ENCODE results near the gene SAMD15. TPM values are rescaled to one million over a fixed set of nuclear protein-coding genes. Genes with fewer than 3 reads are reported as not detected.

The SAMD15 gene
- total and polyA plus RNA-seq, 2 donors (not counting 3 experiments of a cell fraction or from before 2014, with no cell fraction given): 0.10 to 1.1 TPM

- intact Hi-C loops (cut with micrococcal nuclease): no loop called here
- Histone ChIP-seq H3K4me2 (ENCODE audit: insufficient read depth, low read length) (no peak overlapping the region), H3K4me3 (replicated peaks in 1 of 3; ENCODE audit: insufficient read depth in 1 of 3, low read depth in 1 of 3, low read length in 3 of 3) (no peak overlapping the region), H3K9me3 (replicated peaks; ENCODE audit: control insufficient read depth, insufficient read depth, low read length) (no peaks in the 10 kb centered on the region), H3K4me1 (ENCODE audit: control insufficient read depth, extremely low read depth, insufficient read depth, low read length) (no peaks in the 10 kb centered on the region), H3K36me3 (ENCODE audit: control insufficient read depth in 2 of 2, extremely low read depth in 1 of 2, insufficient read depth in 2 of 2, low read length in 2 of 2) (peaks cover 8 to 10% of the 10 kb centered on the region in 2 experiments), H3K27me3 (ENCODE audit: control insufficient read depth in 2 of 2, insufficient read depth in 2 of 2, low read length in 2 of 2) (no peaks in the 10 kb centered on the region), H3K9ac (replicated peaks; ENCODE audit: extremely low read depth, insufficient read depth, low read length) (no peak overlapping the region), H4K20me1 (replicated peaks; ENCODE audit: control insufficient read depth, extremely low read depth, insufficient read depth, low read length) (no peaks in the 10 kb centered on the region), H3K27ac (ENCODE audit: insufficient read depth, low read depth, low read length) (no peak overlapping the region), H3K9me1 (replicated peaks; ENCODE audit: control insufficient read depth, extremely low read depth, insufficient read depth, low read length) (no peaks in the 10 kb centered on the region), H3K79me2 (ENCODE audit: control insufficient read depth, insufficient read depth, low read length) (no peaks in the 10 kb centered on the region), H2AFZ (ENCODE audit: low read depth, low read length) (no peak overlapping the region)
- TF ChIP-seq FOS (IDR thresholded peaks at IDR 0.05; ENCODE audit: borderline replicate concordance, insufficient read depth, low read length) (peak; percentile 35), POLR2A (IDR thresholded peaks at IDR 0.05; ENCODE audit: low read depth, low read length) (no peak), MYC (IDR thresholded peaks at IDR 0.05; ENCODE audit: low read depth, low read length) (no peak)
- ChIA-PET POLR2A (no interaction called here), CTCF (no interaction called here)
- BruUV-seq (replicated peaks): no TSS peak
- DNase-seq (ENCODE audit: low read depth, low spot score) (no peak), FAIRE-seq (peak; percentile 4)
- dilution Hi-C loops (cut with MboI; ENCODE audit: extremely low pct_ligation_motif_present, low sequenced_read_pairs): no loop called here
Measured at GRCh38 chr14:77436042-77436441, 58.9 kb downstream of the SAMD15 start.

- ChIA-PET POLR2A (interaction anchor here (0.7 kb wide), 1 partner anchor 13 kb away, joined by 4 read pairs; no protein-coding TSS in a partner anchor), CTCF (interaction anchor here (1.5 to 1.9 kb wide), 2 partner anchors 10 to 20 kb away, joined by 3 to 4 read pairs; no protein-coding TSS in a partner anchor)
- intact Hi-C loops (cut with micrococcal nuclease): no loop called here
- H3K4me3 ChIP-seq (replicated peaks in 1 of 3; ENCODE audit: insufficient read depth in 1 of 3, low read depth in 1 of 3, low read length in 3 of 3): no peak overlapping the region
- no peaks in the 10 kb centered on the region for H3K9me3 ChIP-seq (replicated peaks; ENCODE audit: control insufficient read depth, insufficient read depth, low read length)
- dilution Hi-C loops (cut with MboI; ENCODE audit: extremely low pct_ligation_motif_present, low sequenced_read_pairs): no loop called here
- no peaks in the 10 kb centered on the region for H3K27me3 ChIP-seq (ENCODE audit: control insufficient read depth in 2 of 2, insufficient read depth in 2 of 2, low read length in 2 of 2)
- no peaks in the 10 kb centered on the region for H3K4me1 ChIP-seq (ENCODE audit: control insufficient read depth, extremely low read depth, insufficient read depth, low read length)
- no peaks in the 10 kb centered on the region for H3K9me1 ChIP-seq (replicated peaks; ENCODE audit: control insufficient read depth, extremely low read depth, insufficient read depth, low read length)
- H3K9ac ChIP-seq (replicated peaks; ENCODE audit: extremely low read depth, insufficient read depth, low read length): no peak overlapping the region
- H2AFZ ChIP-seq (ENCODE audit: low read depth, low read length): no peak overlapping the region
- no peak for TF ChIP-seq GATA2 (IDR thresholded peaks at IDR 0.05; ENCODE audit: insufficient read depth, insufficient read length, low read depth, low read length)
- no peak for TF ChIP-seq POLR2A (IDR thresholded peaks at IDR 0.05; ENCODE audit: low read depth, low read length)
- no peak for TF ChIP-seq MYC (IDR thresholded peaks at IDR 0.05; ENCODE audit: low read depth, low read length)
- no peaks in the 10 kb centered on the region for H3K79me2 ChIP-seq (ENCODE audit: control insufficient read depth, insufficient read depth, low read length)
- H3K4me2 ChIP-seq (ENCODE audit: insufficient read depth, low read length): no peak overlapping the region
- no peaks in the 10 kb centered on the region for H4K20me1 ChIP-seq (replicated peaks; ENCODE audit: control insufficient read depth, extremely low read depth, insufficient read depth, low read length)
- no TSS peak for BruUV-seq (replicated peaks)
- DNase-seq (ENCODE audit: low read depth, low spot score) (no peak), FAIRE-seq (no peak)
- H3K36me3 ChIP-seq (ENCODE audit: control insufficient read depth in 2 of 2, extremely low read depth in 1 of 2, insufficient read depth in 2 of 2, low read length in 2 of 2): peaks cover 17 to 28% of the 10 kb centered on the region in 2 experiments
- no peak overlapping the region for H3K27ac ChIP-seq (ENCODE audit: insufficient read depth, low read depth, low read length)
Measured at GRCh38 chr14:77438596-77438995, 61.4 kb downstream of the SAMD15 start.

Data from endothelial cell of umbilical vein (primary cell).